SK-N-SH treated with all-trans-retinoic acid at 6 μM for 48 hours (cell line): ENCODE data around the gene PAPPA2.

Source experiments
- BACH2 ChIP-seq: fragments of 250-450 bp; sonication (Bioruptor Pico); IDR thresholded peaks from 2 replicates; pipeline ENCODE4 v1.9.0; 2021; ENCODE audit warnings: mild to moderate bottlenecking, borderline replicate concordance
- CREB5 ChIP-seq: fragments of 250-450 bp; sonication (Bioruptor Pico); IDR thresholded peaks from 2 replicates; pipeline ENCODE4 v1.5.1; 2020; ENCODE audit warnings: low read depth, mild to moderate bottlenecking, moderate library complexity
- ESRRG ChIP-seq: fragments of 250-450 bp; sonication (Bioruptor Pico); IDR thresholded peaks from 2 replicates; pipeline ENCODE4 v1.6.1; 2021; ENCODE audit warnings: mild to moderate bottlenecking
- GLIS3 ChIP-seq: fragments of 250-450 bp; sonication (Bioruptor Pico); IDR thresholded peaks from 2 replicates; pipeline ENCODE4 v1.5.0; 2020; ENCODE audit warnings: mild to moderate bottlenecking, moderate library complexity
- OSR1 ChIP-seq: fragments of 250-450 bp; sonication (Bioruptor Pico); IDR thresholded peaks from 2 replicates; pipeline ENCODE4 v1.8.0; 2022; ENCODE audit warnings: moderate library complexity, mild to moderate bottlenecking, inconsistent platforms
- PATZ1 ChIP-seq: fragments of 250-450 bp; sonication (Bioruptor Pico); IDR thresholded peaks from 2 replicates; pipeline ENCODE4 v1.8.0; 2020; ENCODE audit warnings: mild to moderate bottlenecking, moderate library complexity, borderline replicate concordance
- RARB ChIP-seq: fragments of 250-450 bp; sonication (Bioruptor Pico); IDR thresholded peaks from 2 replicates; pipeline ENCODE4 v1.8.0; 2021; ENCODE audit warnings: mild to moderate bottlenecking, moderate library complexity
- TCF4 ChIP-seq: fragments of 250-450 bp; sonication (Bioruptor Pico); IDR thresholded peaks from 2 replicates; pipeline ENCODE4 v1.8.0; 2021; ENCODE audit warnings: mild to moderate bottlenecking, moderate library complexity, borderline replicate concordance
- ZC3H10 ChIP-seq: fragments of 250-450 bp; sonication (Bioruptor Pico); IDR thresholded peaks from 2 replicates; pipeline ENCODE4 v1.5.1; 2021; ENCODE audit warnings: mild to moderate bottlenecking, moderate library complexity
- ZFP3 ChIP-seq: fragments of 250-450 bp; sonication (Bioruptor Pico); IDR thresholded peaks from 2 replicates; pipeline ENCODE4 v1.5.0; 2020; ENCODE audit warnings: mild to moderate bottlenecking, moderate library complexity
- ZFP30 ChIP-seq: fragments of 450-650 bp; formaldehyde crosslinking; IDR thresholded peaks from 2 replicates; pipeline ENCODE4 v1.5.0; 2022; ENCODE audit warnings: mild to moderate bottlenecking, moderate library complexity
- ZNF565 ChIP-seq: fragments of 450-650 bp; formaldehyde crosslinking; conservative IDR thresholded peaks from 2 replicates; pipeline ENCODE4 v1.5.0; 2020; ENCODE audit warnings: low read depth, mild to moderate bottlenecking, moderate library complexity
- TF ChIP-seq, protein P1 (sequence below): fragments of 250-450 bp; sonication (Bioruptor Pico); IDR thresholded peaks from 2 replicates; pipeline ENCODE4 v1.8.0; 2021; ENCODE audit warnings: low read depth, mild to moderate bottlenecking, moderate library complexity, borderline replicate concordance
- TF ChIP-seq, protein P2 (sequence below): fragments of 250-450 bp; sonication (Bioruptor Pico); IDR thresholded peaks from 2 replicates; pipeline ENCODE4 v1.5.1; 2021; ENCODE audit warnings: mild to moderate bottlenecking, moderate library complexity

DNA sequence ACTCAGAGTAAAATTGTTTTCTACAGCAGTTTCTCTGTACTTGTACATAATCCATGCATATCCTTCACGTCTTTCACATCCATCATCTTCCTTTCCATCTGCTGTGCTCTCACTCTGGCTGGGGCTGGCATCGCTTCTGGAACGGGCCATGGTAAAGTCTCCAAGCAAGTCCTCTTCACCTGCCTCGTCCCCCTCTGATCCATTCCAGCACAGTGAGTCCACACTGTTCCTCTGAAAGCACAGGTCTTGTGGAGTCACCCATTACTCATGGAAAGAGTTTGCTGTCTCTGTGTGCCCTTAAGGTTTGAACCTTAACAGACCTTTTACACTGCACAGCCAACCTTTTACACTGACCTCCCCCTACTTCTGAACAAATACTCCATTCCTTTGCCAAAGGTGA, 387.9 kb downstream of the PAPPA2 start:
- no peak for TF ChIP-seq ESRRG
- TF ChIP-seq ZFP3 (CRISPR knock-in tag), result no peak
- TF ChIP-seq OSR1 (CRISPR knock-in tag), result no peak
- no peak for TF ChIP-seq BACH2 (CRISPR knock-in tag)
- no peak for TF ChIP-seq CREB5
- no peak for TF ChIP-seq RARB
- TF ChIP-seq ZFP30, result no peak
- TF ChIP-seq, protein P1, sequence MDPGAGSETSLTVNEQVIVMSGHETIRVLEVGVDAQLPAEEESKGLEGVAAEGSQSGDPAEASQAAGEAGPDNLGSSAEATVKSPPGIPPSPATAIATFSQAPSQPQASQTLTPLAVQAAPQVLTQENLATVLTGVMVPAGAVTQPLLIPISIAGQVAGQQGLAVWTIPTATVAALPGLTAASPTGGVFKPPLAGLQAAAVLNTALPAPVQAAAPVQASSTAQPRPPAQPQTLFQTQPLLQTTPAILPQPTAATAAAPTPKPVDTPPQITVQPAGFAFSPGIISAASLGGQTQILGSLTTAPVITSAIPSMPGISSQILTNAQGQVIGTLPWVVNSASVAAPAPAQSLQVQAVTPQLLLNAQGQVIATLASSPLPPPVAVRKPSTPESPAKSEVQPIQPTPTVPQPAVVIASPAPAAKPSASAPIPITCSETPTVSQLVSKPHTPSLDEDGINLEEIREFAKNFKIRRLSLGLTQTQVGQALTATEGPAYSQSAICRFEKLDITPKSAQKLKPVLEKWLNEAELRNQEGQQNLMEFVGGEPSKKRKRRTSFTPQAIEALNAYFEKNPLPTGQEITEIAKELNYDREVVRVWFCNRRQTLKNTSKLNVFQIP (CRISPR knock-in tag), result no peak
- TF ChIP-seq TCF4 (CRISPR knock-in tag), result no peak
- TF ChIP-seq, protein P2, sequence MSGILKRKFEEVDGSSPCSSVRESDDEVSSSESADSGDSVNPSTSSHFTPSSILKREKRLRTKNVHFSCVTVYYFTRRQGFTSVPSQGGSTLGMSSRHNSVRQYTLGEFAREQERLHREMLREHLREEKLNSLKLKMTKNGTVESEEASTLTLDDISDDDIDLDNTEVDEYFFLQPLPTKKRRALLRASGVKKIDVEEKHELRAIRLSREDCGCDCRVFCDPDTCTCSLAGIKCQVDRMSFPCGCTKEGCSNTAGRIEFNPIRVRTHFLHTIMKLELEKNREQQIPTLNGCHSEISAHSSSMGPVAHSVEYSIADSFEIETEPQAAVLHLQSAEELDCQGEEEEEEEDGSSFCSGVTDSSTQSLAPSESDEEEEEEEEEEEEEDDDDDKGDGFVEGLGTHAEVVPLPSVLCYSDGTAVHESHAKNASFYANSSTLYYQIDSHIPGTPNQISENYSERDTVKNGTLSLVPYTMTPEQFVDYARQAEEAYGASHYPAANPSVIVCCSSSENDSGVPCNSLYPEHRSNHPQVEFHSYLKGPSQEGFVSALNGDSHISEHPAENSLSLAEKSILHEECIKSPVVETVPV, result no peak
- TF ChIP-seq ZNF565, result no peak
- no peak for TF ChIP-seq ZC3H10 (CRISPR knock-in tag)
- TF ChIP-seq PATZ1 (CRISPR knock-in tag), result no peak
- no peak for TF ChIP-seq GLIS3
